ENCODE measurements around the gene CIC.

The CIC gene

DNA sequence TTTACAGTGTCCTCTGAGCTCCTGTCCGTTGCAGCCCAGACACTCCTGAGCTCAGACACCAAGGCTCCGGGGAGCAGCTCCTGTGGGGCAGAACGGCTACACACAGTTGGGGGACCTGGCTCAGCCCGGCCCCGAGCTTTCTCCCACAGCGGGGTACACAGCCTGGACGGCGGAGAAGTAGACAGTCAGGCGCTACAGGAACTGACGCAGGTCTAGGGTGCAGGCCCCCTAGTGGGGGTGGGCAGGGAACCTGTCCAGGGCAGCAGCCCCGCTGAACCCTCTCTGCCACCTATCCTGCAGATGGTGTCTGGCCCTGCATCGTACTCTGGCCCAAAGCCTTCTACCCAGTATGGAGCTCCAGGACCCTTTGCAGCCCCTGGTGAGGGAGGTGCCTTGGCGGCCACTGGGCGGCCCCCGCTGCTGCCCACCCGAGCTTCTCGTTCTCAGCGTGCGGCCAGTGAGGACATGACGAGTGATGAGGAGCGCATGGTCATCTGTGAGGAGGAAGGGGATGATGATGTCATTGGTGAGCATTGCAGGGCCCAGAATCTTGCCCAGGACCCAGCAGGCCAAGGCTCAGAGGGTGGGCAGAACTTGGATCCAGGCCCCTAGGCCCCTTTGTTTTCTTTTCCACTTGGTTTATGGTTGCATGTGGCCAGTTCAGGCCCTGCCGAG lies 20.0 kb downstream of the CIC start:
- DNase-seq (ENCODE audit: low spot score): no peak

DNA sequence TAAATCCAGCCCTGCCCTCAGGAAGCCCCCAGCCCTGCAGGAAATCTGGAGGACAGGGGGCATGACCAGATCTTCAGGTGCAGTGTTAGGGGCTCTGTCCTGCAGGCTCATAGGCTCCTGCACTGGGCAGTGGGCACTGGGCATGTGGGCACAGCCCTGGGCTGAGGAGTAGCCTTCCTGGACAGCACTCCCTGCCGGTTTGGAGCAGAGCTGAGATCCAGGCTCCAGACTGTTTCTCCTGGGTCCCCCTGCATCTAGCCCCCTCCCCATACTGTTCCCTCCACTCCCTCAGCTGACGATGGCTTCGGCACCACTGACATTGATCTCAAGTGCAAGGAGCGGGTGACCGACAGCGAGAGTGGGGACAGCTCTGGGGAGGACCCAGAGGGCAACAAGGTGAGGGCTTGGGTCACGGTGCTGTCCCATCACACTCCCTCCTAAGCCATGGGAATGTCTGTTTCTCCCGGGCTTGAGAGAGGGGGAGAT lies 20.5 kb downstream of the CIC start:
- DNase-seq (ENCODE audit: low spot score): no peak

DNA sequence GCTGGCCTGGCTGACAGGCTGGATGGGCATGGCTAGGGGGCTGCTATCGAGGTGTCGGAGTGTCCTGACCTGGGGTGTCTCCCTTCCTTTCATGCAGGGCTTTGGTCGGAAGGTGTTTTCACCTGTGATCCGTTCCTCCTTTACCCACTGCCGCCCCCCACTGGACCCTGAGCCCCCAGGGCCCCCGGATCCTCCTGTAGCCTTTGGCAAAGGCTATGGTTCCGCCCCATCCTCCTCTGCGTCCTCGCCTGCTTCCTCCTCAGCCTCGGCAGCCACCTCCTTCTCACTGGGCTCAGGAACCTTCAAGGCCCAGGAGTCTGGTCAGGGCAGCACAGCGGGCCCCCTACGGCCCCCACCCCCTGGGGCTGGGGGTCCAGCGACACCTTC lies 21.1 kb downstream of the CIC start:
- DNase-seq (ENCODE audit: low spot score): no peak

DNA sequence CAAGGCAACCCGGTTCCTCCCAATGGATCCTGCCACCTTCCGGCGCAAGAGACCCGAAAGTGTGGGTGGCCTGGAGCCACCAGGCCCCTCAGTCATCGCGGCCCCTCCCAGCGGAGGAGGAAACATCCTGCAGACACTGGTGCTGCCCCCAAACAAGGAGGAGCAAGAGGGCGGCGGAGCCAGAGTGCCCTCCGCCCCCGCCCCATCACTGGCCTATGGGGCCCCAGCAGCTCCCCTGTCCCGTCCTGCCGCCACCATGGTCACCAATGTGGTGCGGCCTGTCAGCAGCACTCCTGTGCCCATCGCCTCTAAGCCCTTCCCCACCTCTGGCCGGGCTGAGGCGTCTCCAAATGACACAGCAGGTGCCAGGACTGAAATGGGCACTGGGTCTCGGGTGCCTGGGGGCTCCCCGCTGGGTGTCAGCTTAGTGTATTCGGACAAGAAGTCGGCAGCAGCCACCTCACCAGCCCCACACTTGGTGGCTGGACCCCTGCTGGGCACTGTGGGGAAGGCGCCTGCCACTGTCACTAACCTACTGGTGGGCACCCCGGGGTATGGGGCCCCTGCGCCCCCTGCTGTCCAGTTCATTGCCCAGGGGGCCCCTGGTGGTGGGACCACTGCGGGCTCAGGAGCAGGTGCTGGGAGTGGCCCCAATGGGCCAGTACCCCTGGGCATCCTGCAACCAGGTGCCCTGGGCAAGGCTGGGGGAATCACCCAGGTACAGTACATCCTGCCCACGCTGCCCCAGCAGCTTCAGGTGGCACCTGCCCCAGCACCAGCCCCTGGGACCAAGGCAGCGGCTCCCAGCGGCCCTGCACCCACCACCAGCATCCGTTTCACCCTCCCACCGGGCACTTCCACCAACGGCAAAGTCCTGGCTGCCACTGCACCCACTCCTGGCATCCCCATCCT lies 21.7 kb downstream of the CIC start:
- DNase-seq (ENCODE audit: low spot score): peak; percentile 62

DNA sequence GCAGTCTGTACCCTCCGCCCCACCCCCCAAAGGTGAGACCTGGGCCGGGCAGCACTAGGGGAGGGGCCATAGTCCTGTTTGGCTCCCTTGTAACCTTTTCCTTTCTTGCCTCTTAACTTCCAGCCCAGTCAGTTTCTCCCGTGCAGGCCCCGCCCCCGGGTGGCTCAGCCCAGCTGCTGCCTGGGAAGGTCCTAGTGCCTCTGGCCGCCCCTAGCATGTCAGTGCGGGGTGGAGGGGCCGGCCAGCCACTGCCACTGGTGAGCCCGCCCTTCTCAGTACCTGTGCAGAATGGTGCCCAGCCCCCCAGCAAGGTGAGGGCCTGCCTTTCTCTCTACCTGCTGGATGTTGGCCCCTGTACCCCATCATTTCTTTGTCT lies 22.4 kb downstream of the CIC start:
- DNase-seq (ENCODE audit: low spot score): peak; percentile 67

DNA sequence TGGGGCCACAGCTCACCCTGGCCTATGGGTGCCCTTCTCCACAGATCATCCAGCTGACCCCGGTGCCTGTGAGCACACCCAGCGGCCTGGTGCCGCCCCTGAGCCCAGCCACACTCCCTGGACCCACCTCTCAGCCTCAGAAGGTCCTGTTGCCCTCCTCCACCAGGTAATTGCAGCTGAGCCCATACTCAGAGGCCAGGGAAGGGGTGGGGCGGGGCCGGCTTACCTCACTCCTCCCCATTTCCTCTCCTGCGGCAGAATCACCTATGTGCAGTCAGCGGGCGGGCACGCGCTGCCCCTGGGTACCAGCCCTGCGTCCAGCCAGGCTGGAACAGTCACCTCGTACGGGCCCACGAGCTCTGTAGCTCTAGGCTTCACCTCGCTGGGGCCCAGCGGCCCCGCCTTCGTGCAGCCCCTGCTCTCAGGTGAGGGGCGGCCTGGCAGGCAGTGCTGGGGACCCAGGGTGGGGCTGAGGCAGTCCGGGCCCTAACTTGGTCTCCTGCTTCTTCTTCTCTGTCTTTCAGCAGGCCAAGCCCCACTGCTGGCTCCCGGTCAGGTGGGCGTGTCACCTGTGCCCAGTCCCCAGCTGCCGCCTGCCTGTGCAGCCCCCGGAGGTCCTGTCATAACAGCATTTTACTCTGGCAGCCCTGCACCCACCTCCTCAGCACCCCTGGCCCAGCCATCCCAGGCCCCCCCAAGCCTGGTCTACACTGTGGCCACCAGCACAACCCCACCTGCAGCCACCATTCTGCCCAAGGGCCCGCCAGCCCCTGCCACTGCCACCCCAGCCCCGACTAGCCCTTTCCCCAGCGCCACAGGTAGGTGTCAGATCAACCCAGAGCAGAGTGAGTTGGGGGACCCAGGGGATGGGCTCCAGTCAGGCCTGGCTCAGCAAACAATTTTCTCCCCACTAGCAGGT lies 23.2 kb downstream of the CIC start:
- DNase-seq (ENCODE audit: low spot score): peak; percentile 61

DNA sequence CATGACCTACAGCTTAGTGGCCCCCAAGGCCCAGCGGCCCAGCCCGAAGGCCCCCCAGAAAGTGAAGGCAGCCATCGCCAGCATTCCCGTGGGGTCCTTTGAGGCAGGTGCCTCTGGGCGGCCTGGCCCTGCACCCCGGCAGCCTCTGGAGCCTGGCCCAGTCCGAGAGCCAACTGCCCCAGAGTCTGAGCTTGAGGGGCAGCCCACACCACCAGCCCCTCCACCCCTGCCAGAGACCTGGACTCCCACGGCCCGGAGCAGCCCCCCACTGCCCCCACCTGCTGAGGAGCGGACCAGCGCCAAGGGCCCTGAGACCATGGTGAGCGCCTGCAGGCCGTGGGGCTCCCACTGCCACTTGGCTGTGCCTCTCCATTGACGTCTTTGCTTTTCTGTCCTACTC lies 23.9 kb downstream of the CIC start:
- peak; percentile 59 for DNase-seq (ENCODE audit: low spot score)

DNA sequence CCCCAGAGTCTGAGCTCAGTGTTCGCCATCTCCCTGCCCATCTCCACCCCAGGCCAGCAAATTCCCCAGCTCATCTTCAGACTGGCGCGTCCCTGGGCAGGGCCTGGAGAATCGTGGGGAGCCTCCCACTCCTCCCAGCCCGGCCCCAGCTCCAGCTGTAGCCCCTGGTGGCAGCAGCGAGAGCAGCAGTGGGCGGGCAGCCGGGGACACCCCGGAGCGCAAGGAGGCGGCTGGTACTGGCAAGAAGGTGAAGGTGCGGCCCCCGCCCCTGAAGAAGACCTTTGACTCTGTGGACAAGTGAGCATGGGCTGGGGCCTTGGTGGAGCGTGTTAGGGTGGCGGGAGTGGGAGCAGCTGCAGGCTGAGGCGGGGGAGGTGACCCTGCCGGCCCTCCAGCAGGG lies 24.5 kb downstream of the CIC start:
- DNase-seq (ENCODE audit: low spot score): no peak

DNA sequence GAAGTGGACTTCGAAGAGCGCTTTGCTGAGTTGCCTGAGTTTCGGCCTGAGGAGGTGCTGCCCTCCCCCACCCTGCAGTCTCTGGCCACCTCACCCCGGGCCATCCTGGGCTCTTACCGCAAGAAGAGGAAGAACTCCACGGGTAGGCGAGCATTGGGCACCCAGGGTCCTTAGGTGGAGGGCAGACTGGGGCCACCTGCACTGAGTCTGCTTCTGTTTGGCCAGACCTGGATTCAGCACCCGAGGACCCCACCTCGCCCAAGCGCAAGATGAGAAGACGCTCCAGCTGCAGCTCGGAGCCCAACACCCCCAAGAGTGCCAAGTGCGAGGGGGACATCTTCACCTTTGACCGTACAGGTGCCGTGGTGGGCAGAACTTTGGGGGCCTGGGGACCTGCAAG lies 24.9 kb downstream of the CIC start:
- DNase-seq (ENCODE audit: low spot score): peak; percentile 66

DNA sequence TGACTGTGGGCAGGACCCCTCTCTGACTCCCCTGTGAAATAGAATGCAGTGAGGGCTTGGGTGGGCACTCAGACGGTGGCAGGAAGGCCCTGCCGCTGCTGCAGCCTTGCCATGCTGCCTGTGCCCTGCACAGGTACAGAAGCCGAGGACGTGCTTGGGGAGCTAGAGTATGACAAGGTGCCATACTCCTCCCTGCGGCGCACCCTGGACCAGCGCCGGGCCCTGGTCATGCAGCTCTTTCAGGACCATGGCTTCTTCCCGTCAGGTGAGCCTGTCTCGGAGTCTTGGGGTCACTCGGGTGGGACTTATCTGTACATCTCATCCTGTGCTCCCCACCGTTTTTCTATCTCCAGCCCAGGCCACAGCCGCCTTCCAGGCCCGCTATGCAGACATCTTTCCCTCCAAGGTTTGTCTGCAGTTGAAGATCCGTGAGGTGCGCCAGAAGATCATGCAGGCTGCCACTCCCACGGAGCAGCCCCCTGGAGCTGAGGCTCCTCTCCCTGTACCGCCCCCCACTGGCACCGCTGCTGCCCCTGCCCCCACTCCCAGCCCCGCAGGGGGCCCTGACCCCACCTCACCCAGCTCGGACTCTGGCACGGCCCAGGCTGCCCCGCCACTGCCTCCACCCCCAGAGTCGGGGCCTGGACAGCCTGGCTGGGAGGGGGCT lies 25.6 kb downstream of the CIC start:
- peak; percentile 62 for DNase-seq (ENCODE audit: low spot score)

DNA sequence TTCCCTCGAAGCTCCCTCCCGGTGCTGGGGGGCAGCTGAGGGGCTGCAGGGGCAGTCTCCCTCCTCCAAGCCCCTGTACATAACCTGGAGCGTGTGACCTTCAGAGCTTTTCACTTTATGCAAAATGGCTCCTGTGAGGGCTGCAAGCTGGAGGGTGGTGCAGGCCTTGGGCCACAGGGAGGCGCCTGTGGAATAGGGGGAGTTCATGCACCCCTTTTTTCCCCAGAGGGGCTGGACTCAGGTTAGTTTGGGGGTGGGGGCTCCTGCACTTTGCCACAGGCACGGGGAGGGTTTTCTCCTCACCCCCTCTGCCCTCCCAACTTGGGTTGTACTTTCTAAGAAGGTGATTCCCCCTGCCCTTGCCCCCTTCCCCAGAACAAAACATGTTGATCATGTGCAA lies 26.3 kb downstream of the CIC start:
- no peak for DNase-seq (ENCODE audit: low spot score)

DNA sequence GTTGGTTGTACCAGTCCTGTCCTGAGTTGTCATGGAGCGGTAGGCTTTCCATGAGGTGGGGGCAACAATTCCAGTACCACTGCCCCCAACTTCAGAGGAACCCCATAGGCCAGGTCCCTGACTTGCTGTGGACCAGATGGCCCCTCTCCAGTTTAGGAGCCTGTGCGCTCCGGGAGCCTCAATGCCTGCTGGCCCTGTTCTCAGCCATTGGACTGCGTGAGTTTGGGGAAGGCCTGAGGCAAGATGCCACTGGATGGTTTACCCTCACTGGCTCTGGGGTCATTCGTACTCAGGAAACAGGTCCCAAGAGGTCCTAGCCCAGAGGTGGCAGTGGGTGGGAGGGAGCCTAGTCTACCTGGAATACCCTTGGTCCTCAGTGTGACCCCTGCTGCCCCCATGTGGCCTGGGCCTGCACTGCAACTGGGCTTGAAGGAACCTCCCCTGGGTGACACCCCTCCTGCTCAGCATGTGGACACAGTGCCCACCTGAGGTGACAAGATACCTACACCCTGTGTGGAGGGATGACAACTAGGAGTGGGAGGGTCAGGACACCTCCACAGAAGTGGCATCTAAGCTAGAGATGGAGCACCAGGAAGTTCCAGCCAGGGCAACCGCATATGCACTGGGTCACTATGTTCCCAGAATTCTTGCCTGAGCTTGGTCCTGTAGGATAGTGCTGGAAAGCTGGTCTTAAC lies 26.9 kb downstream of the CIC start:
- peak; percentile 87 for DNase-seq (ENCODE audit: low spot score)

DNA sequence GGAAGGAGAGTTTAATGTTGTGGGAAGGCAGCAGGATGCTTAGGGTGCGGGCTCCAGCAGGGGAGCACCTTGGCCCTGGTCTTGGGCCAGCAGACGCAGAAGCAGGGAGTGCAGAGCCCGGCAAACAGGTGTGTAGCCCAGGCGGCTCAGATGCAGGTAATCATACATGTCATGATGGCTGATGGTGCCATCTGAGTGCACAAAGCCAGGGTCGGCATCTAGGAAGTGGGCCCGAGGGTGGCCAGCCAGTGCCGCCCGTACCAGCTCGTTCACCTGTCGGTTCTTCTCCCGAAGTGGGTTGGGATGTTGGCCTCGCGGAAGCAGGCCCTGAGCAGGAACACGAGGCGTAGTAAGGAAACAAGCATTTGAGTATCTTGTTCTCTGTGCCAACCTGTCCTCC lies 28.0 kb downstream of the CIC start:
- peak; percentile 60 for DNase-seq (ENCODE audit: low spot score)

DNA sequence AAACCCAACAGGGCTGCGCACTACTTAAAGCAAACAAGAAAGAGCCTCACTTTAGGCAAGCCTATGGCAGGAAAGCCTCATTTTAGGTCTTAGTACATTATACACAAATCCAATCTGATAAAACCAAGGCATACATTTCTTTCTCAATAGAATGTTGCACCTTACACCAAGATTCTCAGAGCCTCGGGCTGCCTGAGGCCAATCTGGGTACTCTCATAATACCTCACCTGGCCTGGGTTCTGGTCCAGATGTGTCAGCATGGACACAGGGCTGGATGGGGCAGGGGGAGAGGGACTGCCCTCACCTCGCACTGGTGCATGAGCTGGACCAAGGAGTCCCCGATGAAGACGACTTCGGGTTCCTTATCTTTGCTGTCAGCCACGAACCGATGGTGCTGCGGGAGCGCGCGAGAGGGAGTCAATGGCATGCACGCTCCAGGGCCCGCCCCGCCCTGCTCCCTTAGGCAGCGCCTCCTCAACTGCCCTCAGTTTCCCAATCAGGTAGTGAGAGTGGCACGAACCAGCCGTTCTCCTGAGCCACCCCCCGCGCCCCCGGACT lies 32.7 kb downstream of the CIC start, which contains the start of gene PRR19:
TSS of gene PRR19 (plus strand) at position 487 of the 558 bp plus-strand sequence. CDS start 7,453 bp downstream, outside the sequence.
- peak; percentile 64 for DNase-seq (ENCODE audit: low spot score)

DNA sequence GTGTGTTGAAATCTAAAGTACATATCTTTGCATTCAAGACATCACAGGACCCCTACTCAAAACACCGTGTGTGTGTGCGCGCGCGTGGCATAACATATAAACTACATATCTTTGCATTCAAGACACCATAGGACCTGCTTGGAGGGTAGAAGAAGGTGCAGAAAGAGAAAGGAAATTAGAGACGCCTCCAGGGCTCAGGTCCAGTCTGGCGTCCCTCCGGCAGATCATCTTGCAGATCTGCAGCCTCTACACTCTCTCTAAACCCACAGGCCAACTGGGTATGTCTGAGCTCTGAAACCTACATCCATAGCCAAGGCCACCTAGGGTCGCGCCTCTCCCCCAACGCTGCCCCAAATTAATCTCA lies 34.0 kb downstream of the CIC start:
- no peak for DNase-seq (ENCODE audit: low spot score)

DNA sequence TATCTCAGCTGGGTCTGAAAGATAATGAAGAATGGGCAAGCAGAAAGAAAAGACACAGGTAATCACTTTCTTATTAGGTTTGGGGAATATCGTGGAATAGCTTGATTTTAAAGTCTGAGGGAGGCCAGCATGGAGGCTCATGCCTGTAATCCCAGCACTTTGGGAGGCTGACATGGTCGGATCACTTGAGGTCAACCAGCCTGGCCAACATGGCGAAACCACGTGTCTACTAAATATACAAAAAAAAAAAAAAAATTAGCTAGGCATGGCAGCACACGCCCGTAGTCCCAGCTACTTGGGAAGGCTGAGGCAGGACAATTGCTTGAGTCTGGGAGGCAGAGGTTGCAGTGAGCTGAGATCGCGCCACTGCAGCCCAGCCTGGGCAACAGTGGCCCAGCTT lies 34.8 kb downstream of the CIC start:
- DNase-seq (ENCODE audit: low spot score): no peak

DNA sequence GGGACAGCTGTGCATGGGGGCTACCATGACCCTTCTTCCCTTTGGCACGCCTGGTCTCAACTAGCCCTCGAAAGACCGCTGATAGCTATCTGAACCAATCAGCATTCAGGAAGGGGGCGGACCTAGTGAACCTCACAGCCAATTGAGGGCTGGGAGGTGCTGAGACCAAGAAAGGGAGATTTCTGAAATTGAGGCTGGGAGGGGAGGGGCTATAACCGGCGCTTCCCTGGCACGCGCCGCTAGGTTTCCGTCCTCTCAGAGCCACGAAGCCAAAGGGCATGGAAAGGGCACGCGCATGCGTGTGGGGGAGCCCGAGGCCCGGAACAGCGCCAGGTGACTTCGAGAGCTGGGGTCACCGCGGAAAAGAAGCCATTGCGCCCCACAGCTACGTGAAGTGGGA lies 37.6 kb downstream of the CIC start:
- no peak for DNase-seq (ENCODE audit: low spot score)

DNA sequence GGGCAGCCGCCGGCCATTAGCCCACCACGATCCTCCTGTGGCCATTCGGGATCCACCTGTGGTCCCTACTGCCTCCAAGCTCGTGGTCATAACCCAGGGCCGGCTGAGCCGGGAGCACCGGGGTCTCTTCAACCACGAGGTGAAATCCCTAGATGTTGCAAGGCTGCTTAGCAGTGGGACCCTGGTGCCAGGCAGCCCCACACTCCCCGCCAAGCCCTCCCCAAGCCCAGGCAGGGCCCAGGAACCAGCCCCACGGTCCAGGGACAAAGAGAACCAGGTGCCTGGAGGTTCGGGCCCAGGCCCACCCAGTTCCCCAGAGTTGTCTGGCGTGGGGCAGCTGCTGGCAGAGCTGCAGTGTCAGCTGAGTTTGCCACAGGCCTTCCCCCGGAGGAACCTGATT lies 40.6 kb downstream of the CIC start:
- DNase-seq (ENCODE audit: low spot score): no peak

DNA sequence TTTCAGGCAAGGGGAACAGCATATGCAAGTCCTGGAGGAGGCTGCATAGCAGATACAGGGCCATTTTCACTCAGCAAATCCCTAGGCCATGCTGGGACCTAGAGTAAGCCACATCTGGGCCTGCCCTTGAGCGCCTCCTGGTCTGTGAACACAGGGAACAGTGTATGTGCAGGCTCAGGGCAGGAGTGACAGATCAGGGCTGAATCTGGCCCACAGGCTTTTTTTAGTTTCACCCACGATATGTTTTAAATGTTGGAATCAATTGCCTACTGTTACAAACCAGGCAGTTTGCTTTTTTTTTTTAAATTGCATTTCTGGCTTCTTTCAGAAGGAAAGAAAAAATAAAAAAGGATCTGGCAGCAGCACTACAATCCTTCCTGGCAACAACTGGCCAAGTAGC lies 42.6 kb downstream of the CIC start:
- DNase-seq (ENCODE audit: low spot score): no peak

DNA sequence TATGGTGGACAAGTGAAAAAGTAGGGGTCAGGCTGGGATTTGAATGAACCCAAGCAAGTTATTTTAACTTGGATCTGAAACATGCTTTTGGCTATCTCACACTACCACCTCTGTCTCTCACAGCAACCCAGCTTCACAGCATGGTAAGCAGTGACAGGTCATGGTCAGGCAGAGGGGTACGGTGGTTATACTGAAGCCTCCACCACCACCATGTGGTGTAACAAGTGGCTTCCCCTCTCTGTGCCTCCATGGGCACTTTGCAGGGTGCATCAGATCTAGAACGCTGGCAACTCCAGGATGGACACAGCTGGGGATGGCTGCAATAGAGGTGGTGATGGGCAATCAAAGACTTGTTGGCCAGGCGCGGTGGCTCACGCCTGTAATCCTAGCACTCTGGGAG lies 43.3 kb downstream of the CIC start:
- no peak for DNase-seq (ENCODE audit: low spot score)
